Neutrophil (primary cell): ENCODE data around the gene SPON1.
"Not testable (repeated sequence)": the region's sequence is repeated elsewhere in the genome, so short reads cannot be mapped to it uniquely, and the experiment has no call there.

Experiments
- H3K27ac ChIP-seq: fragments of 200-600 bp; sonication (generic); 2 replicates; pipeline ENCODE4 v1.5.1; 2016; ENCODE audit warnings: mild to moderate bottlenecking, moderate library complexity
- H3K27me3 ChIP-seq: fragments of 200-600 bp; sonication (generic); 2 replicates; pipeline ENCODE4 v1.6.0; 2016; ENCODE audit warnings: mild to moderate bottlenecking
- H3K36me3 ChIP-seq: fragments of 200-600 bp; sonication (generic); 2 replicates; pipeline ENCODE4 v1.5.1; 2017
- H3K4me1 ChIP-seq, 2 experiments: fragments of 200-600 bp in 1 of 2; sonication (generic) in 1 of 2; 1 replicate in 1 of 2; 2 replicates in 1 of 2; pipeline versions ENCODE4 v1.5.1 to v1.6.1; 2013 to 2016; ENCODE audit warnings: low read depth in 1 of 2, low read length in 1 of 2, mild to moderate bottlenecking in 1 of 2, moderate library complexity in 1 of 2; ENCODE audit not compliant: control insufficient read depth in 1 of 2, insufficient read depth in 1 of 2
- H3K4me3 ChIP-seq, 2 experiments: fragments of 200-600 bp in 1 of 2; sonication (generic) in 1 of 2; 1 replicate in 1 of 2; 2 replicates in 1 of 2; pipeline ENCODE4 v1.5.1; 2013 to 2016; ENCODE audit warnings: low read depth in 1 of 2, low read length in 1 of 2, mild to moderate bottlenecking in 1 of 2, moderate library complexity in 1 of 2
- H3K9me3 ChIP-seq: fragments of 200-600 bp; sonication (generic); 2 replicates; pipeline ENCODE4 v1.5.1; 2016
- CTCF ChIP-seq: fragments of 200-600 bp; sonication (generic); IDR thresholded peaks from 2 replicates; pipeline ENCODE4 v1.5.1; 2016; ENCODE audit warnings: antibody characterized with exemption

SPON1 gene

GRCh38 chr11:14275076-14275475 is 312.6 kb downstream of the SPON1 start:
- no peak for TF ChIP-seq CTCF
- H3K27me3 ChIP-seq, result peaks cover 64% of the 10 kb centered on the region
- H3K36me3 ChIP-seq, result no peaks in the 10 kb centered on the region
- H3K27ac ChIP-seq, result no peak overlapping the region
- no peaks in the 10 kb centered on the region for H3K9me3 ChIP-seq
- H3K4me1 ChIP-seq, result no peaks in the 10 kb centered on the region
- H3K4me3 ChIP-seq, result no peak overlapping the region

- H3K27ac ChIP-seq, H3K36me3 ChIP-seq, H3K4me1 ChIP-seq, H3K4me3 ChIP-seq, H3K9me3 ChIP-seq: not testable (repeated sequence)
- peaks cover 52% of the 10 kb centered on the region for H3K27me3 ChIP-seq
Measured at GRCh38 chr11:14278869-14279268, 316.3 kb downstream of the SPON1 start.

DNA sequence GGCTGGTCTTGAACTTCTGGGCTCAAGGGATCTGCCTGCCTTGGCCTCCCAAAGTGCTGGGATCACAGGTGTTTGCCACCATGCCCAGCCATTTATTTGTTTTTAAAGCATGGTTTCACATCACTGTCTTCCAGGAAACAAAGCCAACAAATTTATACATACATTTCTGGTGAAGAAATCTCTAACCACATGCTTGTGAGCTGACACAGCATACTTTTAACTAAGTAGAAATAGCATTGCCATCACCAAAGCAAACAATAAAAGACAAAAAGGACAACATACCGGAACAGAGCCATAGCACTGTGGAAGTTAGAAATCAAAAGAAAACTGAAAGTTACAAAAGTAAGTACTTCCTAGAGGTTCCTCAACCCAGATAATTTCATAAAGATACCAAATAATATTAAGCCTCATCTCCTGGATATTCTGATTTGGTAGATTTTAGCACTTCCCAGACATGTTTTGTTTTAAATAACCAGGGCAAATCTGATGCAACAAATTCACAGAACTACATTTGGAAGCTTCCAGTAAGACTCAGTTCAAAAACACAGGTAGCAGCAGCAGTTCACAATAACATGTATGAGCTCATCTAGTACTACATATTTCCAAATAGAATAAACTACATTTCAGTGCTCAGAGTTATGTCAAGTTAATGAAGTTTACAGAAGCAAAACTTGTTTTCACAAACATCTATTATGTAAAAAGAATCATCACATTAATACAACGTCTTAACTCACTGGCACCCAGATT is 325.8 kb downstream of the SPON1 start:
- TF ChIP-seq CTCF, result no peak
- Histone ChIP-seq H3K4me1 (no peaks in the 10 kb centered on the region), H3K27me3 (peaks cover 29% of the 10 kb centered on the region), H3K27ac (no peak overlapping the region), H3K36me3 (no peaks in the 10 kb centered on the region), H3K9me3 (no peaks in the 10 kb centered on the region), H3K4me3 (no peak overlapping the region)

GRCh38 chr11:14290422-14290821 is 327.9 kb downstream of the SPON1 start:
- no peak for TF ChIP-seq CTCF
- Histone ChIP-seq H3K4me1 (no peaks in the 10 kb centered on the region), H3K36me3 (no peaks in the 10 kb centered on the region), H3K27ac (no peak overlapping the region), H3K4me3 (no peak overlapping the region), H3K9me3 (no peaks in the 10 kb centered on the region), H3K27me3 (peaks cover 18% of the 10 kb centered on the region)

DNA sequence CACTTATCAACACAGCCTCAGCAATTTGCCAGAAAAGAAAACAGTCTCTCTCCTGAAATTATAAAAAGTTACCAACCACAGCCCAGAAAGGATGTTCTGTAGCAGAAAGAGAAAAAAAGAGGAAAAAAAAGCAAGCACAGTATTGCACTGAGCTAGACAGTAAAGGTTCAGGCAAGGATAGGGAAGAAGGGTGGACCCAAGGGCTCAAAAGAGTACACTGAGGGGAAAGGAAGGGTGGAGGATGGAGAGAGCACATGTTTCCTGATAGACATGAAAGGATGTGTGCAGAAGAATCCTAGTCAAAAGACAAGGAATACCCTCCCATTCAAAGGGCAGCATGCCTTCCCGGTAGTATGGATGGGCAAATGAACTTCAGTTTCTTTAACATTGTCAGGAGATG is 337.4 kb downstream of the SPON1 start:
- no peaks in the 10 kb centered on the region for H3K9me3 ChIP-seq
- no peak for TF ChIP-seq CTCF
- H3K4me1 ChIP-seq, result no peaks in the 10 kb centered on the region
- H3K36me3 ChIP-seq, result no peaks in the 10 kb centered on the region
- peaks cover 24% of the 10 kb centered on the region for H3K27me3 ChIP-seq
- no peak overlapping the region for H3K4me3 ChIP-seq
- no peak overlapping the region for H3K27ac ChIP-seq

- Histone ChIP-seq H3K4me1 (no peaks in the 10 kb centered on the region), H3K4me3 (no peak overlapping the region), H3K36me3 (no peaks in the 10 kb centered on the region), H3K27me3 (peaks cover 22% of the 10 kb centered on the region), H3K27ac (no peak overlapping the region), H3K9me3 (no peaks in the 10 kb centered on the region)
- no peak for TF ChIP-seq CTCF
Measured at GRCh38 chr11:14300661-14301304, 338.3 kb downstream of the SPON1 start.
